ENCODE data around the gene ADAMTS17.
A peak's percentile ranks its signal among the peaks of the same experiment; 100 is the strongest.

ADAMTS17 gene

DNA sequence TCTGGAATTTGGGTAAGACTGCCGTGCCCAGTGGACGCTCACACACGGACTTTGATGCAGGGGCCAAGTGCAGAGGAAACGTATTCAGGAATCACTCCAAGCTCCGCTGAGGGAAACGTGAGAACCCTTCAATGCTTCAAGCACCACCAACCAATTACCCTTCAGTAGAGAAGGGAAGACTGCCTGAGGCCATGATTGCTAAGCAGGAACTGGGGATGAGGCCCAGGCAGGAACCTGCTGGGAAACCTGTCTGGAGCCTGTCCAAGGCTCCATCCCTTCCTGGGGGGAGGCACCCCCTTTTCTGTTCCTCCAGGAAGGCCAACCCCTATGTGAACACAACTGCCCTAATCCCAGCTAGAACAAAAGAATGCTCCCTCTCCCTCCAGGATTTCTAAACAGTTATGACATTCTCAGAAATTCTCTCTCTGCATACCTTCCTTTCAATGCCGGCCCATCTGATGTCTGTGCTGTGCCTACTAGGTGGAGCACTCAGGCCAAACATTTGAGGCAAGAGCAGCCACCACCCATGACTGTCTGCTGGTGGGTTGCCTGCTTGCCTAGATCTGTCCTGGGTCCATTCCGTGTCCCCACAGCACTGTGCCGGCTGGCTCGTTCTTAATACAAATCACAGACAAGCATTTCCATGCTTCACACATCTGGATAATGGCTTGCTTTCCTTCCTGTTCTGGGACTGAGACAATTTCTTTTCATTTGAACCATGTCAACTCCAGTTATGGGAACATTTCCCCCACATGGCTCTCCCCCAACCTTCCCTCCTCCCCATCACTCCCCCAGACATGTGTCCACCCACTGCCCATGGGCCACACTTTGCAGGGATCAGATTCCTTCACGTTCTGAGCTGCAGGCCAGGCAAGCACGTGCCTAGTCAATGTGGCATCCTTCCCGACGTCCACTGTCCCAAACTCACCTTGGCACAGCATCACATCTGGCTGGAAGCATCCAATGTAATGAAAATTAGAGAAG lies 149.4 kb downstream of the ADAMTS17 start:
- Histone ChIP-seq H3K4me3 (ENCODE audit: low read length, poor library complexity, severe bottlenecking) (no peak overlapping the region), H3K4me2 (ENCODE audit: low read depth, low read length, poor library complexity, severe bottlenecking) (no peak overlapping the region), H3K4me1 (ENCODE audit: insufficient read depth, low read length, poor library complexity, severe bottlenecking) (peaks cover 33% of the 10 kb centered on the region), H3K9ac (ENCODE audit: low read depth, low read length, poor library complexity, severe bottlenecking) (no peak overlapping the region), H2AFZ (ENCODE audit: low read length) (no peak overlapping the region), H3K36me3 (ENCODE audit: insufficient read depth, low read length) (no peaks in the 10 kb centered on the region), H3K27me3 (ENCODE audit: insufficient read depth, low read length, poor library complexity, severe bottlenecking) (no peaks in the 10 kb centered on the region), H3F3A (ENCODE audit: low read depth) (no peaks in the 10 kb centered on the region), H3K9me2 (replicated peaks; ENCODE audit: low read depth, low read length) (no peaks in the 10 kb centered on the region), H4K20me1 (ENCODE audit: insufficient read depth, low read length, poor library complexity, severe bottlenecking) (no peaks in the 10 kb centered on the region), H3K9me3 (ENCODE audit: insufficient read depth, low read depth, low read length) (no peaks in the 10 kb centered on the region), H3K79me2 (ENCODE audit: insufficient read depth, low read length) (no peaks in the 10 kb centered on the region)
- TF ChIP-seq, protein P1, sequence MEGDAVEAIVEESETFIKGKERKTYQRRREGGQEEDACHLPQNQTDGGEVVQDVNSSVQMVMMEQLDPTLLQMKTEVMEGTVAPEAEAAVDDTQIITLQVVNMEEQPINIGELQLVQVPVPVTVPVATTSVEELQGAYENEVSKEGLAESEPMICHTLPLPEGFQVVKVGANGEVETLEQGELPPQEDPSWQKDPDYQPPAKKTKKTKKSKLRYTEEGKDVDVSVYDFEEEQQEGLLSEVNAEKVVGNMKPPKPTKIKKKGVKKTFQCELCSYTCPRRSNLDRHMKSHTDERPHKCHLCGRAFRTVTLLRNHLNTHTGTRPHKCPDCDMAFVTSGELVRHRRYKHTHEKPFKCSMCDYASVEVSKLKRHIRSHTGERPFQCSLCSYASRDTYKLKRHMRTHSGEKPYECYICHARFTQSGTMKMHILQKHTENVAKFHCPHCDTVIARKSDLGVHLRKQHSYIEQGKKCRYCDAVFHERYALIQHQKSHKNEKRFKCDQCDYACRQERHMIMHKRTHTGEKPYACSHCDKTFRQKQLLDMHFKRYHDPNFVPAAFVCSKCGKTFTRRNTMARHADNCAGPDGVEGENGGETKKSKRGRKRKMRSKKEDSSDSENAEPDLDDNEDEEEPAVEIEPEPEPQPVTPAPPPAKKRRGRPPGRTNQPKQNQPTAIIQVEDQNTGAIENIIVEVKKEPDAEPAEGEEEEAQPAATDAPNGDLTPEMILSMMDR (conservative IDR thresholded peaks at IDR 0.05; ENCODE audit: low read length), result no peak
- no peak for TF ChIP-seq EZH2phosphoT487 (IDR thresholded peaks at IDR 0.05; ENCODE audit: borderline replicate concordance)

DNA sequence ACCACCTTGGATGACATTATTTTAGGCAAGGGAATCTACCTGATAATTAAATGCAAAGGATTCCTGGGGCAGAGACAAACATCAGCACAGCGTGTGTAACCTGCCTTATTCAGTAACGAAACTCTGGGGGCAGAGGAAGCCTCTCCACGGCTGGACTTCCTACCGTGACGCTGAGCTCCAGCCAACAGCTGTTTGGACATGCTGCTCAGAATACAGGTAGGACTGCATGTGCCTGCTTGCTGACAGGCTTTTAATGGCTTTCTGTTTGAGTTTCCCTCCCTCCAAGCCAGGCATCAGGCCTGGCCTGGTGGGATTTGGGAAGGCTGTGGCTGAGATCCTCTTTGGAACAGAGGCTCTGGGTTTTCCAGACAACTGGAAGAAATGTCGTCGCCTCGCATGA lies 150.6 kb downstream of the ADAMTS17 start:
- Histone ChIP-seq H3K4me2 (ENCODE audit: low read depth, low read length, poor library complexity, severe bottlenecking) (peak overlapping the region; percentile 11), H3K9ac (ENCODE audit: low read depth, low read length, poor library complexity, severe bottlenecking) (no peak overlapping the region), H3K9me3 (ENCODE audit: insufficient read depth, low read depth, low read length) (no peaks in the 10 kb centered on the region), H3K4me3 (ENCODE audit: low read length, poor library complexity, severe bottlenecking) (no peak overlapping the region), H3K4me1 (ENCODE audit: insufficient read depth, low read length, poor library complexity, severe bottlenecking) (peaks cover 33% of the 10 kb centered on the region), H3K9me2 (replicated peaks; ENCODE audit: low read depth, low read length) (no peaks in the 10 kb centered on the region), H4K20me1 (ENCODE audit: insufficient read depth, low read length, poor library complexity, severe bottlenecking) (no peaks in the 10 kb centered on the region), H3F3A (ENCODE audit: low read depth) (no peaks in the 10 kb centered on the region), H3K27me3 (ENCODE audit: insufficient read depth, low read length, poor library complexity, severe bottlenecking) (no peaks in the 10 kb centered on the region), H3K36me3 (ENCODE audit: insufficient read depth, low read length) (no peaks in the 10 kb centered on the region), H2AFZ (ENCODE audit: low read length) (no peak overlapping the region), H3K79me2 (ENCODE audit: insufficient read depth, low read length) (no peaks in the 10 kb centered on the region)
- TF ChIP-seq, protein P1 (conservative IDR thresholded peaks at IDR 0.05; ENCODE audit: low read length), result no peak
- TF ChIP-seq EZH2phosphoT487 (IDR thresholded peaks at IDR 0.05; ENCODE audit: borderline replicate concordance), result no peak

DNA sequence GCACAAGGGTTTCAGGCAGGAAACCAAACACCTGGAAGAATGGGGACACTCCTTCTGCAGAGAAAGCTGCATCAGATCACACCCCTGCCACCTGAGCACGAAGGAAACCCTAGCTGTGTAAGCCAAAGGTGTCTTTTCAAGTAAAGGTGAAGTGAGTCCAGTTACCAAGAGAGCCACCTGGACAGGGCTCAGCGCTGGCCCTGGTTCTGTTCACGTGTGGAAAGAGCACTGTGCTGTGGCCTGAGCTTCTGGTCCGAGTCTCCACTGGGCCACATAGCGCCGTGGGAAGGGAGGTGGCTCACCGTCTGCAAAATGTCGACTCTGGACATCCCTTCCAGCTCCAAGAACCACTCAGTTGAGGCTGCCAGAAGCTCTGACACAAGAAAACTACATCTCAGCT lies 151.1 kb downstream of the ADAMTS17 start:
- H3K79me2 ChIP-seq (ENCODE audit: insufficient read depth, low read length), result no peaks in the 10 kb centered on the region
- no peaks in the 10 kb centered on the region for H4K20me1 ChIP-seq (ENCODE audit: insufficient read depth, low read length, poor library complexity, severe bottlenecking)
- no peaks in the 10 kb centered on the region for H3K9me2 ChIP-seq (replicated peaks; ENCODE audit: low read depth, low read length)
- no peaks in the 10 kb centered on the region for H3F3A ChIP-seq (ENCODE audit: low read depth)
- H2AFZ ChIP-seq (ENCODE audit: low read length), result no peak overlapping the region
- H3K4me3 ChIP-seq (ENCODE audit: low read length, poor library complexity, severe bottlenecking), result no peak overlapping the region
- peak overlapping the region; percentile 20 for H3K9ac ChIP-seq (ENCODE audit: low read depth, low read length, poor library complexity, severe bottlenecking)
- no peaks in the 10 kb centered on the region for H3K36me3 ChIP-seq (ENCODE audit: insufficient read depth, low read length)
- H3K4me2 ChIP-seq (ENCODE audit: low read depth, low read length, poor library complexity, severe bottlenecking), result no peak overlapping the region
- TF ChIP-seq, protein P1 (conservative IDR thresholded peaks at IDR 0.05; ENCODE audit: low read length), result no peak
- TF ChIP-seq EZH2phosphoT487 (IDR thresholded peaks at IDR 0.05; ENCODE audit: borderline replicate concordance), result no peak
- peaks cover 33% of the 10 kb centered on the region for H3K4me1 ChIP-seq (ENCODE audit: insufficient read depth, low read length, poor library complexity, severe bottlenecking)
- H3K27me3 ChIP-seq (ENCODE audit: insufficient read depth, low read length, poor library complexity, severe bottlenecking), result no peaks in the 10 kb centered on the region
- H3K9me3 ChIP-seq (ENCODE audit: insufficient read depth, low read depth, low read length), result no peaks in the 10 kb centered on the region
